ENCODE data around the gene CLIP4.
"Not testable (repeated sequence)": the region's sequence is repeated elsewhere in the genome, so short reads cannot be mapped to it uniquely, and the experiment has no call there.

The CLIP4 gene

GRCh38 chr2:29104688-29105087, 10.5 kb upstream of the CLIP4 start:
- no peak for DNase-seq (ENCODE audit: low read depth)
- TF ChIP-seq CTCF (conservative IDR thresholded peaks at IDR 0.05; ENCODE audit: low read depth, low read length): no peak
- no peak overlapping the region for H3K4me3 ChIP-seq (ENCODE audit: low read length)

- no peak overlapping the region for H3K4me3 ChIP-seq (ENCODE audit: low read length)
- TF ChIP-seq CTCF (conservative IDR thresholded peaks at IDR 0.05; ENCODE audit: low read depth, low read length): no peak
- DNase-seq (ENCODE audit: low read depth): no peak
Measured at GRCh38 chr2:29105375-29105774, 9.8 kb upstream of the CLIP4 start.

GRCh38 chr2:29106256-29106655, 9.0 kb upstream of the CLIP4 start:
- no peak for TF ChIP-seq CTCF (conservative IDR thresholded peaks at IDR 0.05; ENCODE audit: low read depth, low read length)
- no peak for DNase-seq (ENCODE audit: low read depth)
- H3K4me3 ChIP-seq (ENCODE audit: low read length): no peak overlapping the region

GRCh38 chr2:29106980-29107388, 8.2 kb upstream of the CLIP4 start:
- DNase-seq (ENCODE audit: low read depth): peak; percentile 95
- no peak overlapping the region for H3K4me3 ChIP-seq (ENCODE audit: low read length)
- no peak for TF ChIP-seq CTCF (conservative IDR thresholded peaks at IDR 0.05; ENCODE audit: low read depth, low read length)

GRCh38 chr2:29107547-29107946, 7.7 kb upstream of the CLIP4 start:
- not testable (repeated sequence) for DNase-seq (ENCODE audit: low read depth)

GRCh38 chr2:29108225-29108624, 7.0 kb upstream of the CLIP4 start:
- DNase-seq (ENCODE audit: low read depth): peak; percentile 85
- TF ChIP-seq CTCF (conservative IDR thresholded peaks at IDR 0.05; ENCODE audit: low read depth, low read length): no peak
- H3K4me3 ChIP-seq (ENCODE audit: low read length): no peak overlapping the region

More at GRCh38 chr2:29107547-29107946, 7.7 kb upstream of the CLIP4 start:
- not testable (repeated sequence) for H3K4me3 ChIP-seq (ENCODE audit: low read length)

- H3K4me3 ChIP-seq (ENCODE audit: low read length): no peak overlapping the region
- no peak for TF ChIP-seq CTCF (conservative IDR thresholded peaks at IDR 0.05; ENCODE audit: low read depth, low read length)
- no peak for DNase-seq (ENCODE audit: low read depth)
Measured at GRCh38 chr2:29109246-29109645, 6.0 kb upstream of the CLIP4 start.
